Measurements from ENCODE around the gene CTNNA3.

The CTNNA3 gene

DNA sequence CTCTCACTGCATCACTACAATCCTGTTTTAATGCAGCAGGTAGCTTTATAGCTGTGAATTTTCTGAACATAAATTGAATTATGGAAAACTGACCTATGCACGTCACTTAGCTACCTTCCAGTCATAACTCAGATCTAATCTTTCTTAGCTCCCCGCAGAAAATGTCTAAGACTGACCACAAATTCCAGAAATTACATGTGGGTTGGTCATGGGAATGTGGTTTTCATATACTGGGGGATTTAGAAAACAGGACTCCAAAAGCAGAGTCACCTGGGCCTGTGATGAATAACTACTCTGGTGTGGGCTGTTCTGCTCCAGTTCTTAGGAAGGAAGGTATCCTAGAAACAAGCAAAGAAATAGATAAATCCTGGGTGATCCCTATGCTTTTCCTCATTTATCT, 948.5 kb downstream of the CTNNA3 start:
- H3K36me3 ChIP-seq (ENCODE audit: insufficient read depth, low read length): no peaks in the 10 kb centered on the region
- peak overlapping the region; percentile 46 for H3K9ac ChIP-seq (ENCODE audit: low read depth, low read length)
- no peaks in the 10 kb centered on the region for H3K27me3 ChIP-seq (ENCODE audit: control insufficient read depth, insufficient read depth, low read length)
- peak overlapping the region; percentile 48 for H3K4me2 ChIP-seq (ENCODE audit: low read length)
- H3K4me1 ChIP-seq (ENCODE audit: control insufficient read depth, insufficient read depth, low read length): peaks cover 23% of the 10 kb centered on the region
- H3K9me3 ChIP-seq (replicated peaks; ENCODE audit: low read length): no peaks in the 10 kb centered on the region
- no peak overlapping the region for H3K4me3 ChIP-seq (ENCODE audit: low read length)

DNA sequence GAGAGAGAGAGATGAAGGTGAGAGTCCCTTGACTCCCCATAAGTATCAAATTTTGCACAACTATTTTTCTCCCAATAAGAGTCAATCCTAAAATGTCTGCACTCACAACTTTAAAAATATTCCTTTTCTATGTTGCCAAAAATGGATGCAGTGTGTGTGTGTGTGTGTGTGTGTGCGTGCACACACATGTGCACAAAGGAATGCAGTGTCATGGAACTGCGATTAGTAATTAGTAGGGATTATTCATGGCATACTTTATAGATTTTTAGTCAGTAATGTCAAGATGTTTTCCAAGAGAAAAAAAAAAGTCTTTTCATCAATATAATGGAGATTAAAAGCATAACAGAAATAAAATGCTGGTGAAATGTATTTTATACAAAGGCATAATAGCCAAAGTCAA, 949.3 kb downstream of the CTNNA3 start:
- Histone ChIP-seq H3K36me3 (ENCODE audit: insufficient read depth, low read length) (no peaks in the 10 kb centered on the region), H3K9me3 (replicated peaks; ENCODE audit: low read length) (no peaks in the 10 kb centered on the region), H3K4me3 (ENCODE audit: low read length) (no peak overlapping the region), H3K4me1 (ENCODE audit: control insufficient read depth, insufficient read depth, low read length) (peaks cover 23% of the 10 kb centered on the region), H3K9ac (ENCODE audit: low read depth, low read length) (peak overlapping the region; percentile 46), H3K4me2 (ENCODE audit: low read length) (peak overlapping the region; percentile 48), H3K27me3 (ENCODE audit: control insufficient read depth, insufficient read depth, low read length) (no peaks in the 10 kb centered on the region)

DNA sequence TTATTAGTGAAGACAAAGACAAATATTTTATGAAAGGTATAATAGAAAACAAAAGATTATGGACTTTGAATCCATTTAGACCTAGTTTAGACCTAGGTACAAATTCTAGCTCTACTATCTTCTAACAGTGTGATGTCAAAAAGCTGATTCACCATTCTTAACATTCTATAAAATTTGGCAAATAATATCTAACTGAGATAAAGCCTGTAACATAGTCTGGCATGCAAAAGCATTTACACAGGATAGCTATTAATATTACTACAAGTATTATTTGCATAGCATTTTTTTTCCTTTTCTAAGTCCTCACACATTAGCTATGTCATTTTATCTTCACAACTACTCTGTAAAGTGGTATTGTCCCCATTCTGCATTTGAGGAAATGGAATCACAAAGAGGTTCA, 949.7 kb downstream of the CTNNA3 start:
- no peaks in the 10 kb centered on the region for H3K27me3 ChIP-seq (ENCODE audit: control insufficient read depth, insufficient read depth, low read length)
- H3K9me3 ChIP-seq (replicated peaks; ENCODE audit: low read length): no peaks in the 10 kb centered on the region

DNA sequence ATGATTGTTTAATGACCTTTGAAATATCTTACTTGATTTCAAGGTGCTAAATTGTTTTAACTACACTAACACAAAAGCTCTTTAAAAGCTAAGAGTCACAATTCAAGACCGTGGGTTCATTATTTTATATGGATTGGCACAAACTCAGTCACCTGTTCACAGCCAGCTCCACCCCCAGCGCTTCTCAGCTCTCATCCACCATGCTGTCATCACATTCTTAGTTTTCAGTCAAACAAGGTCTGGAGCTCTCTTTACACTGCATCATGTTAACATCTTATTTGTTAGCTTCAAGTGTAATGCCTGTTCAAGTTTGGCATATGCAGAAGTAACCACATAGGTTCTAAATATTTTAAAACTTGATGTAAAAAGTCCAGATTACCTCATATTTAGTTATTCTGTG, 951.1 kb downstream of the CTNNA3 start:
- no peaks in the 10 kb centered on the region for H3K36me3 ChIP-seq (ENCODE audit: insufficient read depth, low read length)
- H3K4me3 ChIP-seq (ENCODE audit: low read length): no peak overlapping the region
- no peaks in the 10 kb centered on the region for H3K27me3 ChIP-seq (ENCODE audit: control insufficient read depth, insufficient read depth, low read length)
- no peaks in the 10 kb centered on the region for H3K9me3 ChIP-seq (replicated peaks; ENCODE audit: low read length)
- H3K4me2 ChIP-seq (ENCODE audit: low read length): no peak overlapping the region
- no peak overlapping the region for H3K9ac ChIP-seq (ENCODE audit: low read depth, low read length)
- peaks cover 23% of the 10 kb centered on the region for H3K4me1 ChIP-seq (ENCODE audit: control insufficient read depth, insufficient read depth, low read length)

More for the DNA sequence above, 949.7 kb downstream of the CTNNA3 start:
- Histone ChIP-seq H3K4me3 (ENCODE audit: low read length) (no peak overlapping the region), H3K4me1 (ENCODE audit: control insufficient read depth, insufficient read depth, low read length) (peaks cover 23% of the 10 kb centered on the region), H3K9ac (ENCODE audit: low read depth, low read length) (no peak overlapping the region), H3K36me3 (ENCODE audit: insufficient read depth, low read length) (no peaks in the 10 kb centered on the region), H3K4me2 (ENCODE audit: low read length) (no peak overlapping the region)

DNA sequence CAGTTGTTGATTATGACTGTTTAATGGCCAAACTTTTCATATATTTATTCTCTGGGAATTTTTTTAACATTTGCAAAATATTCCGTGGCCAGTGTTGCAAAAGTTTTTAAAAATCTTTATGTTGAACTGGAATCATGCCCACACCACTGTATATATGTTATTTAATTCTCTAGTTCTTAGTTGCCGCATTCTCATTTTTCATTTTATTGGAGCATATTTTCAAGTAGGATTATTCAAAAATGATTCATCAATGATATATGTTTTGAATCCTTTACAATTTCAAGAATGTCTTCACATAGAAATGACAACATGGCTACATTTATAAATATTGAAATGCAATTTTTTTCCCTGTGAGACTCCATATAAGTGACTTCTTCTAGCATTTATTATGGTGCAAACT, 958.8 kb downstream of the CTNNA3 start:
- Histone ChIP-seq H3K4me3 (ENCODE audit: low read length) (no peak overlapping the region), H3K9me3 (replicated peaks; ENCODE audit: low read length) (no peaks in the 10 kb centered on the region), H3K36me3 (ENCODE audit: insufficient read depth, low read length) (no peaks in the 10 kb centered on the region), H3K9ac (ENCODE audit: low read depth, low read length) (no peak overlapping the region), H3K4me2 (ENCODE audit: low read length) (no peak overlapping the region), H3K4me1 (ENCODE audit: control insufficient read depth, insufficient read depth, low read length) (peaks cover 13% of the 10 kb centered on the region), H3K27me3 (ENCODE audit: control insufficient read depth, insufficient read depth, low read length) (no peaks in the 10 kb centered on the region)

DNA sequence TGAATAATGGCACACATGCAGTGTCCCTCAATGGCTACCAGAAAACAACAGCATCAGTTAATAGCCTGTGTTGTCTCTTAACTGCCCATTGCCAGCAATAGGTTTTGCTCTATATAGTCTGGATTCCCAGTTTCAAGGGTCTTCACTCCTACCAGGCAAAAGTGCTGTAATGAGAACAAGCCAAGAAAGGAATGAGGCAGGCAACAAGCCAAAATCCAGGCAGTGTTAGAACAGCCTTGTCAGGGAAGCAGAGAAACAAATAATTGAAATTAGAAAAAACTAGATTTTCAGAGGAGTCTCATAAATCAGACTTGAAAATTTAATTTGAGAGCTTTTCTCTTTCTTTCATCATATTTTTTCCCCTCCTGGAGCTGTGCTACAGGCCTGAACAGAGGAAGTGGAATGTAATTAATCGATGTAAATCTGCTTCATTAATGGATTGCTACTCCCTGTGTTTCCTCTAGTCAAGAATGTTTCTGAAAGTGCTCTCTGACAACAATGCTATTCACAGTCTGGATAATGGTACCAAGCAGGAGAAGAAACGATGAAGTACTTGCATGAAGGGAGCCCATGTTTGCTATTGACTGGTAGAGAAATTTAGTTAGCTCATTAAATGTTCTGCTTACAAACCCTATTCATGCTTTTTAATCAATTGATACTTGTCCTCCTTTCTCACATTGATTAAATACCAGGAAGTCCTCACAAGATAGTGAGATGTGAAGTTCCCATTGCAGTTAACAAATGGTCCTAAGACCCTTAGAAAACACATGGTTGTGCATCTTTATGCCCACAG, 972.2 kb downstream of the CTNNA3 start:
- Histone ChIP-seq H3K36me3 (ENCODE audit: insufficient read depth, low read length) (no peaks in the 10 kb centered on the region), H3K4me3 (ENCODE audit: low read length) (no peak overlapping the region), H3K4me1 (ENCODE audit: control insufficient read depth, insufficient read depth, low read length) (no peaks in the 10 kb centered on the region), H3K4me2 (ENCODE audit: low read length) (no peak overlapping the region), H3K9me3 (replicated peaks; ENCODE audit: low read length) (no peaks in the 10 kb centered on the region), H3K27me3 (ENCODE audit: control insufficient read depth, insufficient read depth, low read length) (no peaks in the 10 kb centered on the region), H3K9ac (ENCODE audit: low read depth, low read length) (no peak overlapping the region)

DNA sequence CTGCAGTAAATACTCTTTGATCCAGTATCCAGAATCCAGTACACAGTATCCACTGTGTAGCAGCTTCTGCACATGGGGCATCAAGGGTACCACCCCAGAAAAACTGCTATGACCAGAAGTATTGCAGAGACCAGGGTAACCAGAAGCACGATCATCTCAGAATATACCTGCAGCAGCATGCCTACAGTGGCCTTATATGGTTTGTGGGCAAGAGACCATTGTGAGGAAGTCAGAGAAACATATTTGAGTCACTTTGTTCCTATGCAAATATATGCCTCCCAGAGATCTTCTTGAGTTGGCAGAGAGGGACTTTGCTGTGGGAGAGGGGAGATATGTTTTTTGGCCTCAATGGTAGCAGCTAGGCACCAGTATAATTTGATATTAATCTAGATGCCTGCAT, 976.5 kb downstream of the CTNNA3 start:
- no peaks in the 10 kb centered on the region for H3K36me3 ChIP-seq (ENCODE audit: insufficient read depth, low read length)
- H3K9ac ChIP-seq (ENCODE audit: low read depth, low read length): no peak overlapping the region
- H3K9me3 ChIP-seq (replicated peaks; ENCODE audit: low read length): no peaks in the 10 kb centered on the region
- H3K4me1 ChIP-seq (ENCODE audit: control insufficient read depth, insufficient read depth, low read length): peaks cover 7% of the 10 kb centered on the region
- no peaks in the 10 kb centered on the region for H3K27me3 ChIP-seq (ENCODE audit: control insufficient read depth, insufficient read depth, low read length)
- H3K4me3 ChIP-seq (ENCODE audit: low read length): no peak overlapping the region
- H3K4me2 ChIP-seq (ENCODE audit: low read length): no peak overlapping the region

DNA sequence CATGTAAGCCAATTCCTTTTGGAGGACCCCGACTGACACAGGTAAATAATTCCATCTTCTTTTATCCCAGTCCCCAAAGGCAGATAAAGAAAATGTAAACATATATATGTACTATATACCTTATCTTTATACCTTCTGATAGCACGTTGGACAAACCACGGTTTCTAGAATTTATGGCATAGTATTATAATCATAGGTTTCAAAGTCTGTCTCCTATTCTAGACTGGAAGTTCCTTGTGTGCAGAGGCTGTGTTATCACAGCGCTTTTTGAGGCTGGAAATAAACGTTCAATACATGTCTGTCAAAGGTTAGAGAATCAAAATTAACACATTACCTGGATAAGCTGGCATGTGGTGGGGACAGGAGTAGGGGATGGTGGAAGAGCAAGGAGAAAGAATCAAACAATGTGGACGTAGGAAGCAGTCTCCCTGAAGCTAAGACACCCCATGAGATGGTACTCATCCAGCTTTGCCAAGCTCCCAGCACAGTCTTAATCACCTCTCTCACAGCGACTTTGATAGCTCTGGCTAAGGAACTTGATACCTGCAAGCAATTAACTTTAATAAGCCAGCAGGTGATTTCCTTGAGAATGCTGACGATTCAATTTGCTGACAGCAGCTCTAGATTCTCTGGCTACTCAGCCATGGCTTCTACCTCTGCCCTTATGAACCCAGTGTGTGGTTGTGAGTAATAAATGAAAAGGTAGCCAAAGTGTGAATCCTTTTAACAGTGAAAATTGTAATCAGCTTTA, 978.6 kb downstream of the CTNNA3 start:
- Histone ChIP-seq H3K4me3 (ENCODE audit: low read length) (no peak overlapping the region), H3K27me3 (ENCODE audit: control insufficient read depth, insufficient read depth, low read length) (no peaks in the 10 kb centered on the region), H3K4me1 (ENCODE audit: control insufficient read depth, insufficient read depth, low read length) (peaks cover 11% of the 10 kb centered on the region), H3K9me3 (replicated peaks; ENCODE audit: low read length) (no peaks in the 10 kb centered on the region), H3K9ac (ENCODE audit: low read depth, low read length) (no peak overlapping the region), H3K4me2 (ENCODE audit: low read length) (no peak overlapping the region), H3K36me3 (ENCODE audit: insufficient read depth, low read length) (no peaks in the 10 kb centered on the region)

DNA sequence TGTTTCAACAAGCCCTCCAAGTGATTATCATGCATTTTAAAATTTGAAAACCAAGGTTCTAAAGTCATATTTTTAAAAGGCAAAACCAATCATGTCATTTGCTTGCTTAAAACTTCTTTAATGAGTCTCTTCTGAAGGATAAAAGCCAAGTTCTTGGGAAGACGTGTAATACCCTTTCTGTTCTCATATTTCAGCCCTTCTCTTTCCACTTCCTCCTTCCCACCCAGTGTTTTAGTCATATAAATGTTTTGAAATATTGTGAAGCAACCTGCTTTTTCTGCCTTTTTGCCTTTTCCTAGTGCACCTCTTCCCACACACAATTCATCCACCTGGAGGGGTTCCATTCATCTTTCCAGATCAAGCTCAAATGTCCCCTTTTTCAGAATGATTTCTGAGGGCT, 981.3 kb downstream of the CTNNA3 start:
- Histone ChIP-seq H3K27me3 (ENCODE audit: control insufficient read depth, insufficient read depth, low read length) (no peaks in the 10 kb centered on the region), H3K9me3 (replicated peaks; ENCODE audit: low read length) (no peaks in the 10 kb centered on the region), H3K4me3 (ENCODE audit: low read length) (no peak overlapping the region), H3K4me2 (ENCODE audit: low read length) (peak overlapping the region; percentile 40), H3K36me3 (ENCODE audit: insufficient read depth, low read length) (no peaks in the 10 kb centered on the region), H3K9ac (ENCODE audit: low read depth, low read length) (no peak overlapping the region), H3K4me1 (ENCODE audit: control insufficient read depth, insufficient read depth, low read length) (peaks cover 11% of the 10 kb centered on the region)

DNA sequence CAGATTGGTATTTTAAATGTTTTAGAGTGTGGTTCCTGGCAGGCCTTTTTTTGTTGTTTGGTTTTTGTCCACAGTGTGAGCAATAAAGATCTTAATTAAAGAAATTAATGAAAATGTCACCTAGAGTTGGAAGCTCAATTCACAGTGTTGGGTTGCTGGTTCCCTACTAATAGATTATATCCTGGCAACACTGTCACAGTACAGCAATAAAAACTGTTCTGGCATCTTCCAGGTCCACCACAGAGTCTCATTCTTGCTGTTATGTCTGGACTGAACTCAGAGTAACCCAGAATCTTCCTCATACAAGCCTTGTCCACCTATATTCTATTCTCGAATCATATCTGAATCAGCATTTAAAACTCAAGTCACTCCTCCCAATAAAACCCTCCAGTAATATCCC, 982.6 kb downstream of the CTNNA3 start:
- peaks cover 11% of the 10 kb centered on the region for H3K4me1 ChIP-seq (ENCODE audit: control insufficient read depth, insufficient read depth, low read length)
- no peak overlapping the region for H3K4me2 ChIP-seq (ENCODE audit: low read length)
- H3K27me3 ChIP-seq (ENCODE audit: control insufficient read depth, insufficient read depth, low read length): no peaks in the 10 kb centered on the region
- H3K4me3 ChIP-seq (ENCODE audit: low read length): no peak overlapping the region
- no peaks in the 10 kb centered on the region for H3K36me3 ChIP-seq (ENCODE audit: insufficient read depth, low read length)
- H3K9me3 ChIP-seq (replicated peaks; ENCODE audit: low read length): no peaks in the 10 kb centered on the region
- no peak overlapping the region for H3K9ac ChIP-seq (ENCODE audit: low read depth, low read length)

DNA sequence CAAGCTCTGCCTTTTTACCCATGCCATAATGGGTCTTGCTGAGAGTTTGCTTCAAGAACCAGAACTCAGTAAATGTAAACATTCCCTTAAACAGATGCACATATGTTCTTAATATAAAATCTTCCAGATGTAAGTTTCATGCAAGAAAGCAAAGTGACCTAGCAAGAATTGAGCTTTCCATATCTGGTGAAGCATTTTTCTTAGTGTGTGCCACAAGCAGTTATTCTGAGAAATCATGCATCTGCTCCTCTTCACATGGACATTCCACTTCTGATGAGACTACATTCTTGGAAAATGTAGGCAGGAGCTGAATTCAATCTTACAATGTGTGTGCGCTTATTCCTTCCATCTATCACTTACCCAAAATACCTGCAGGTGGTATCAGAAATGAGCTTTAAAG, 997.9 kb downstream of the CTNNA3 start:
- Histone ChIP-seq H3K4me2 (ENCODE audit: low read length) (no peak overlapping the region), H3K36me3 (ENCODE audit: insufficient read depth, low read length) (no peaks in the 10 kb centered on the region), H3K27me3 (ENCODE audit: control insufficient read depth, insufficient read depth, low read length) (no peaks in the 10 kb centered on the region), H3K9ac (ENCODE audit: low read depth, low read length) (no peak overlapping the region), H3K4me3 (ENCODE audit: low read length) (no peak overlapping the region), H3K9me3 (replicated peaks; ENCODE audit: low read length) (no peaks in the 10 kb centered on the region), H3K4me1 (ENCODE audit: control insufficient read depth, insufficient read depth, low read length) (no peaks in the 10 kb centered on the region)

DNA sequence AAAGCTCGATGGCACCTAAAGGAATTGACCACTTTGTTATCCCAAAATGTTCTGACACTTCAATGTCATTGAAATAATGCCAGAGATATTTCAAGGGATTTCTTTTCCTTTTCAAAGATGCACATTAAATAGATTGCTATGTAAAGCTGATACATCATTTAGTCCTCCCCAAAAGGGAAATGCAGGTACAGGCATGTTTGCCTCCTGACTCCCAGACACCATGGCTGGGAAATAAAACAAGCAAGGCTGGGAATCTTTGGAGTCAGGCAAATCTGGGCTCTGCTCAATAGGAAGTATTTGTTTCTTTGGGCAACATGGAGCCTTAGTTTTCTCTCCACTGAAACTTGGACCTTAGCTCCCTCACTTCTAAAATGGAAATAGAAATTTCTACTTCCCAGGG, 1000.9 kb downstream of the CTNNA3 start:
- Histone ChIP-seq H3K4me1 (ENCODE audit: control insufficient read depth, insufficient read depth, low read length) (no peaks in the 10 kb centered on the region), H3K4me2 (ENCODE audit: low read length) (no peak overlapping the region), H3K27me3 (ENCODE audit: control insufficient read depth, insufficient read depth, low read length) (no peaks in the 10 kb centered on the region), H3K9me3 (replicated peaks; ENCODE audit: low read length) (no peaks in the 10 kb centered on the region), H3K4me3 (ENCODE audit: low read length) (no peak overlapping the region), H3K36me3 (ENCODE audit: insufficient read depth, low read length) (no peaks in the 10 kb centered on the region), H3K9ac (ENCODE audit: low read depth, low read length) (no peak overlapping the region)

All from skeletal muscle satellite cell (primary cell).